OCI-LY3 (cell line): ENCODE data around the gene CMA1.
"Not testable (repeated sequence)": the region's sequence is repeated elsewhere in the genome, so short reads cannot be mapped to it uniquely, and the experiment has no call there.

Experiments used
- H2AFZ ChIP-seq: fragments of 200-600, 300-600 bp; shearing (Covaris generic); 2 replicates; pipeline ENCODE4 v1.6.0; 2014; ENCODE audit warnings: antibody characterized with exemption, low read depth, low read length
- H3K27ac ChIP-seq: fragments of 200-600, 300-600 bp; sonication (generic); 2 replicates; pipeline ENCODE4 v1.5.1; 2014; ENCODE audit warnings: mild to moderate bottlenecking, low read length, moderate library complexity, mixed read lengths
- H3K27me3 ChIP-seq: fragments of 200-600, 300-600 bp; sonication (generic); 2 replicates; pipeline ENCODE4 v1.6.1; 2014; ENCODE audit warnings: low read depth, low read length, mixed read lengths
- H3K36me3 ChIP-seq: fragments of 200-600, 300-600 bp; sonication (generic); replicated peaks from 2 replicates; pipeline ENCODE3; 2014; ENCODE audit warnings: low read depth, low read length, mixed read lengths
- H3K4me1 ChIP-seq: fragments of 300-600, 200-600 bp; sonication (generic); 2 replicates; pipeline ENCODE4 v1.6.1; 2014; ENCODE audit warnings: low read length, mixed read lengths
- H3K4me2 ChIP-seq: fragments of 200-600, 300-600 bp; sonication (generic); 2 replicates; pipeline ENCODE4 v1.6.1; 2014; ENCODE audit warnings: low read length, mixed read lengths
- H3K4me3 ChIP-seq: fragments of 300-600, 200-600 bp; sonication (generic); 2 replicates; pipeline ENCODE4 v1.5.1; 2014; ENCODE audit warnings: antibody characterized with exemption, mild to moderate bottlenecking, low read length, moderate library complexity
- H3K79me2 ChIP-seq: fragments of 300-600, 200-600 bp; shearing (Covaris generic); 2 replicates; pipeline ENCODE4 v1.6.1; 2014; ENCODE audit warnings: mild to moderate bottlenecking, low read length, mixed read lengths
- H3K9ac ChIP-seq: fragments of 300-600, 200-600 bp; shearing (Covaris generic); 2 replicates; pipeline ENCODE4 v1.6.0; 2014; ENCODE audit warnings: mild to moderate bottlenecking, low read length, moderate library complexity
- H3K9me3 ChIP-seq: fragments of 200-600, 300-600 bp; shearing (Covaris generic); 2 replicates; pipeline ENCODE4 v1.6.1; 2014; ENCODE audit warnings: low read length, mixed read lengths; ENCODE audit not compliant: insufficient read depth
- H4K20me1 ChIP-seq: fragments of 200-600, 300-600 bp; sonication (generic); 2 replicates; pipeline ENCODE4 v1.6.1; 2016; ENCODE audit warnings: low read length, mixed read lengths; ENCODE audit not compliant: insufficient read depth
- CTCF ChIP-seq: fragments of 200-600, 300-600 bp; sonication (generic); IDR thresholded peaks from 2 replicates; pipeline ENCODE4 v1.5.1; 2014; ENCODE audit warnings: antibody characterized with exemption, low read length, low read depth
- EZH2phosphoT487 ChIP-seq: fragments of 200-600 bp; shearing (Covaris generic); IDR thresholded peaks from 2 replicates; pipeline ENCODE4 v1.6.1; 2018; ENCODE audit warnings: antibody characterized with exemption, mixed run types, low read depth

Gene CMA1

GRCh38 chr14:24473211-24473610, 34.9 kb downstream of the CMA1 start:
- TF ChIP-seq EZH2phosphoT487 (no peak), CTCF (no peak)
- Histone ChIP-seq H3K27me3 (no peaks in the 10 kb centered on the region), H3K9me3 (no peaks in the 10 kb centered on the region), H3K4me3 (no peak overlapping the region), H3K9ac (no peak overlapping the region), H2AFZ (no peak overlapping the region), H3K4me2 (no peak overlapping the region), H4K20me1 (no peaks in the 10 kb centered on the region), H3K27ac (no peak overlapping the region), H3K36me3 (no peaks in the 10 kb centered on the region), H3K4me1 (no peaks in the 10 kb centered on the region), H3K79me2 (no peaks in the 10 kb centered on the region)

- not testable (repeated sequence) for H3K27me3 ChIP-seq, H3K79me2 ChIP-seq, H3K27ac ChIP-seq, H3K36me3 ChIP-seq, H2AFZ ChIP-seq, H3K9me3 ChIP-seq, H3K4me1 ChIP-seq, H3K9ac ChIP-seq, H3K4me3 ChIP-seq, H3K4me2 ChIP-seq, H4K20me1 ChIP-seq
Measured at GRCh38 chr14:24470450-24470849, 37.6 kb downstream of the CMA1 start.

- Histone ChIP-seq H3K9ac (no peak overlapping the region), H3K4me2 (no peak overlapping the region), H4K20me1 (no peaks in the 10 kb centered on the region), H2AFZ (no peak overlapping the region), H3K27ac (no peak overlapping the region), H3K36me3 (no peaks in the 10 kb centered on the region), H3K4me3 (no peak overlapping the region), H3K4me1 (no peaks in the 10 kb centered on the region), H3K27me3 (no peaks in the 10 kb centered on the region), H3K79me2 (no peaks in the 10 kb centered on the region), H3K9me3 (no peaks in the 10 kb centered on the region)
- TF ChIP-seq EZH2phosphoT487 (no peak), CTCF (no peak)
Measured at GRCh38 chr14:24465805-24466204, 42.3 kb downstream of the CMA1 start.

GRCh38 chr14:24465368-24465767, 42.7 kb downstream of the CMA1 start:
- no peak for TF ChIP-seq EZH2phosphoT487
- no peak for TF ChIP-seq CTCF
- H2AFZ ChIP-seq: no peak overlapping the region
- H3K4me2 ChIP-seq: no peak overlapping the region
- H4K20me1 ChIP-seq: no peaks in the 10 kb centered on the region
- no peaks in the 10 kb centered on the region for H3K4me1 ChIP-seq
- no peaks in the 10 kb centered on the region for H3K9me3 ChIP-seq
- H3K79me2 ChIP-seq: no peaks in the 10 kb centered on the region
- H3K27me3 ChIP-seq: no peaks in the 10 kb centered on the region
- no peak overlapping the region for H3K27ac ChIP-seq
- H3K36me3 ChIP-seq: no peaks in the 10 kb centered on the region
- no peak overlapping the region for H3K4me3 ChIP-seq
- no peak overlapping the region for H3K9ac ChIP-seq
